IMR-90 (cell line): ENCODE measurements around the gene MTAP. TPM values are rescaled to one million over a fixed set of nuclear protein-coding genes. Genes with fewer than 3 reads are reported as not detected.

Experiments
- ATAC-seq: fragments of 200-7000 bp; cut with Tn5 transposase; 2 replicates; pipeline ENCODE4 v1.9.1; 2020; ENCODE audit warnings: low read depth, mild to moderate bottlenecking, moderate library complexity
- BruUV-seq: library from RNA; stranded (reverse); fragments of 400-500 nt; replicated peaks from 2 replicates; lab custom pipeline; 2021; lab: Mats Ljungman, UMichigan
- CTCF ChIA-PET: fragments of 300-600 bp; formaldehyde crosslinking; extraction: SDS; loops from one replicate; lab custom pipeline; 2021; ENCODE audit warnings: antibody characterized with exemption; lab: Yijun Ruan, JAX
- POLR2A ChIA-PET: fragments of 300-600 bp; sonication (Branson Sonifier 250); formaldehyde crosslinking; loops from one replicate; lab custom pipeline; 2022; ENCODE audit warnings: antibody characterized with exemption; ENCODE audit not compliant: unreplicated experiment; lab: Charles Lee
- DNase-seq: peaks from one replicate; pipeline ENCODE4 v3.0.0; 2013
- H2AFZ ChIP-seq: replicated peaks from 2 replicates; pipeline ENCODE3; 2013; ENCODE audit warnings: low read length, mild to moderate bottlenecking; ENCODE audit not compliant: poor library complexity
- H2AK5ac ChIP-seq: 2 replicates; pipeline ENCODE4 v1.6.1; 2013; ENCODE audit warnings: low read depth, low read length, inconsistent platforms
- H2AK9ac ChIP-seq: replicated peaks from 2 replicates; pipeline ENCODE3; 2013; ENCODE audit warnings: mild to moderate bottlenecking, low read depth, low read length, moderate library complexity; ENCODE audit not compliant: poor library complexity
- H2BK120ac ChIP-seq: 2 replicates; pipeline ENCODE4 v1.6.1; 2013; ENCODE audit warnings: low read depth, low read length, inconsistent platforms
- H2BK15ac ChIP-seq: 3 replicates; pipeline ENCODE4 v1.6.1; 2013; ENCODE audit warnings: low read depth, low read length, inconsistent platforms
- H2BK20ac ChIP-seq: 2 replicates; pipeline ENCODE4 v1.6.1; 2013; ENCODE audit warnings: low read depth, mild to moderate bottlenecking, inconsistent platforms, low read length, moderate library complexity
- H2BK5ac ChIP-seq: 2 replicates; pipeline ENCODE4 v1.6.1; 2013; ENCODE audit warnings: mild to moderate bottlenecking, low read depth, low read length, inconsistent platforms; ENCODE audit not compliant: poor library complexity, severe bottlenecking
- H3K14ac ChIP-seq: replicated peaks from 2 replicates; pipeline ENCODE4 v1.6.1; 2013; ENCODE audit warnings: low read depth, low read length, inconsistent platforms
- H3K18ac ChIP-seq: 2 replicates; pipeline ENCODE4 v1.6.1; 2013; ENCODE audit warnings: low read depth, low read length, control low read depth
- H3K23ac ChIP-seq: 2 replicates; pipeline ENCODE4 v1.6.1; 2013; ENCODE audit warnings: low read depth, low read length, inconsistent platforms
- H3K27ac ChIP-seq: 2 replicates; pipeline ENCODE4 v1.5.1; 2013; ENCODE audit warnings: mild to moderate bottlenecking, control low read depth, low read length; ENCODE audit not compliant: insufficient read depth
- H3K27me3 ChIP-seq: 2 replicates; pipeline ENCODE4 v1.6.1; 2013; ENCODE audit warnings: low read length; ENCODE audit not compliant: control insufficient read depth, insufficient read depth
- H3K36me3 ChIP-seq: 2 replicates; pipeline ENCODE4 v1.6.1; 2013; ENCODE audit warnings: low read length, mixed read lengths; ENCODE audit not compliant: control insufficient read depth, insufficient read depth
- H3K4ac ChIP-seq: 2 replicates; pipeline ENCODE4 v1.6.1; 2013; ENCODE audit warnings: low read depth, low read length, inconsistent platforms
- H3K4me1 ChIP-seq: 2 replicates; pipeline ENCODE4 v1.6.1; 2013; ENCODE audit warnings: low read length, mixed read lengths; ENCODE audit not compliant: control insufficient read depth, insufficient read depth
- H3K4me2 ChIP-seq: 2 replicates; pipeline ENCODE4 v1.6.1; 2013; ENCODE audit warnings: low read depth, mild to moderate bottlenecking, control low read depth, low read length, moderate library complexity
- H3K4me3 ChIP-seq: 2 replicates; pipeline ENCODE4 v1.5.1; 2013; ENCODE audit warnings: low read depth, mild to moderate bottlenecking, control low read depth, low read length, moderate library complexity; ENCODE audit not compliant: insufficient read depth
- H3K56ac ChIP-seq: 2 replicates; pipeline ENCODE4 v1.6.1; 2013; ENCODE audit warnings: low read length, inconsistent platforms; ENCODE audit not compliant: insufficient read depth; ENCODE audit errors: extremely low read depth
- H3K79me1 ChIP-seq, 2 experiments: 2 replicates each; pipeline ENCODE4 v1.6.1; 2013; ENCODE audit warnings: low read length in 2 of 2, inconsistent platforms in 1 of 2, low read depth in 1 of 2
- H3K9ac ChIP-seq: 2 replicates; pipeline ENCODE4 v1.6.1; 2013; ENCODE audit warnings: low read depth, low read length, control low read depth
- H3K9me1 ChIP-seq: 2 replicates; pipeline ENCODE4 v1.6.1; 2013; ENCODE audit warnings: low read length, inconsistent platforms; ENCODE audit not compliant: insufficient read depth
- H3K9me3 ChIP-seq: 2 replicates; pipeline ENCODE4 v1.6.1; 2013; ENCODE audit warnings: low read length; ENCODE audit not compliant: control insufficient read depth, insufficient read depth
- H4K20me1 ChIP-seq: 2 replicates; pipeline ENCODE4 v1.6.1; 2013; ENCODE audit warnings: low read length, inconsistent platforms; ENCODE audit not compliant: insufficient read depth
- H4K5ac ChIP-seq: 2 replicates; pipeline ENCODE4 v1.6.1; 2013; ENCODE audit warnings: mild to moderate bottlenecking, low read depth, low read length, control low read depth
- H4K8ac ChIP-seq, 2 experiments: 2 replicates each; pipeline ENCODE4 v1.6.1; 2013; ENCODE audit warnings: low read depth in 2 of 2, low read length in 2 of 2, control low read depth in 1 of 2, inconsistent platforms in 1 of 2
- H4K91ac ChIP-seq: 2 replicates; pipeline ENCODE4 v1.6.1; 2013; ENCODE audit warnings: low read depth, low read length, inconsistent platforms; ENCODE audit not compliant: insufficient read depth
- BHLHE40 ChIP-seq: fragments of 150-350 bp; IDR thresholded peaks from 2 replicates; pipeline ENCODE4 v1.6.1; 2016; ENCODE audit warnings: mild to moderate bottlenecking, low read depth, low read length
- CEBPB ChIP-seq: IDR thresholded peaks from 2 replicates; pipeline ENCODE4 v1.6.1; 2012; ENCODE audit warnings: low read depth, low read length, improper control_type of control experiment
- WGBS, 2 experiments: methylation state at CpG; one replicate each; pipeline versions ENCODE4 v1.1.5 to v1.1.7; 2013; ENCODE audit warnings: missing lambda C conversion rate in 2 of 2; ENCODE audit not compliant: insufficient read length in 1 of 2; ENCODE audit errors: extremely low coverage in 2 of 2; 5-methylcytosine and 5-hydroxymethylcytosine counted together
- dilution Hi-C: fragments of 300-500 bp; cut with HindIII; formaldehyde crosslinking; loops from one replicate; pipeline ENCODE4 v1.14.3; 2018; ENCODE audit warnings: low sequenced_read_pairs; ENCODE audit not compliant: unreplicated experiment
- in situ Hi-C: fragments of 300-500 bp; cut with MboI; formaldehyde crosslinking; loops from 3 replicates; pipeline ENCODE4 v1.14.3; 2019; ENCODE audit warnings: low sequenced_read_pairs, inconsistent platforms, mixed read lengths
- intact Hi-C: fragments of 100-400 bp; cut with micrococcal nuclease; formaldehyde crosslinking; loops from 2 replicates; pipeline ENCODE4 v1.10.0; 2022
- polyA plus RNA-seq, 3 experiments: library from polyadenylated mRNA; depleted of rRNA; stranded (reverse); fragments of >200 nt; gene quantifications; 2 replicates each; pipeline ENCODE4 v1.2.3, GENCODE V29; 2012; ENCODE audit warnings: low replicate concordance in 1 of 3
- total RNA-seq: library from RNA; depleted of rRNA; stranded (reverse); fragments of >200 nt; gene quantifications from 2 replicates; pipeline ENCODE4 v1.2.3, GENCODE V29; 2012

Gene MTAP
- total and polyA plus RNA-seq, 2 of the 4 experiments (the other 2 are of a cell fraction): 15.7 to 50.9 TPM

GRCh38 chr9:21817176-21817575 is 14.7 kb downstream of the MTAP start:
- ChIA-PET POLR2A (no interaction called here), CTCF (interaction anchor here (0.6 to 1.7 kb wide), 4 partner anchors 191 to 427 kb away, joined by 3 to 5 read pairs (median 4); no protein-coding TSS in a partner anchor)
- Histone ChIP-seq H3K18ac (no peak overlapping the region), H3K27ac (no peak overlapping the region), H3K79me1 (peaks cover 15 to 33% of the 10 kb centered on the region in 2 experiments), H4K91ac (no peak overlapping the region), H2BK5ac (no peak overlapping the region), H2AFZ (no peak overlapping the region), H2BK15ac (no peak overlapping the region), H2BK20ac (no peak overlapping the region), H3K23ac (no peak overlapping the region), H2AK5ac (no peak overlapping the region), H3K4me1 (0 out of 2 replicates have a peak, but pooled peaks cover 4% of the 10 kb centered on the region), H3K4ac (no peak overlapping the region), H3K9ac (no peak overlapping the region), H3K36me3 (peaks cover 25% of the 10 kb centered on the region), H3K9me3 (no peaks in the 10 kb centered on the region), H4K5ac (no peak overlapping the region), H4K8ac (no peak overlapping the region), H3K4me2 (no peak overlapping the region), H3K27me3 (no peaks in the 10 kb centered on the region), H3K9me1 (no peaks in the 10 kb centered on the region), H3K4me3 (no peak overlapping the region), H3K14ac (no peak overlapping the region), H3K56ac (no peak overlapping the region), H4K20me1 (peaks cover 8% of the 10 kb centered on the region), H2BK120ac (no peak overlapping the region), H2AK9ac (no peak overlapping the region)
- DNase-seq: peak; percentile 71
- peak; percentile 77 for TF ChIP-seq CEBPB
- no peak for TF ChIP-seq BHLHE40
- no peak for ATAC-seq
- in situ Hi-C loops (loop anchor here (5.0 to 25.0 kb wide), 3 partner anchors 148 to 295 kb away; partner anchors contain the start of gene CDKN2B), intact Hi-C loops (no loop called here), dilution Hi-C loops (no loop called here)
- no TSS peak for BruUV-seq
- WGBS, 2 experiments: 80% methylated on average over 1 of the region's 3 CpGs; no CpG with 5 or more reads in 1 of the 2 experiments
